ENCODE data around the gene KCNH8. TPM values are rescaled to one million over a fixed set of nuclear protein-coding genes. Genes with fewer than 3 reads are reported as not detected.

The KCNH8 gene
- total RNA-seq, 1 donor from 2014 or later, result 2.3 TPM

- no peak for TF ChIP-seq EZH2 (IDR thresholded peaks at IDR 0.05)
- no peak for TF ChIP-seq EZH2phosphoT487 (IDR thresholded peaks at IDR 0.05)
- TF ChIP-seq CTCF (IDR thresholded peaks at IDR 0.05), result no peak
- DNase-seq (ENCODE audit: low spot score), result no peak
- H4K20me1 ChIP-seq (ENCODE audit: low read depth), result no peaks in the 10 kb centered on the region
- H3K36me3 ChIP-seq, result no peaks in the 10 kb centered on the region
- no peak overlapping the region for H3K9ac ChIP-seq
- Mint-ChIP-seq H3K27ac (no peak overlapping the region), H3K36me3 (no peaks in the 10 kb centered on the region), H3K27me3 (ENCODE audit: insufficient read depth, low read depth) (no peaks in the 10 kb centered on the region), H3K4me1 (no peaks in the 10 kb centered on the region), H3K9me3 (no peaks in the 10 kb centered on the region), H3K4me3 (no peak overlapping the region)
- no peaks in the 10 kb centered on the region for H3F3A ChIP-seq (ENCODE audit: low read depth)
- H3K79me2 ChIP-seq (ENCODE audit: low read depth), result no peaks in the 10 kb centered on the region
- H3K4me2 ChIP-seq, result no peak overlapping the region
- H3K27me3 ChIP-seq, result no peaks in the 10 kb centered on the region
- no peak overlapping the region for H3K27ac ChIP-seq
- H2AFZ ChIP-seq (replicated peaks), result no peak overlapping the region
- H3K4me1 ChIP-seq, result no peaks in the 10 kb centered on the region
- no peak overlapping the region for H3K4me3 ChIP-seq
- no peaks in the 10 kb centered on the region for H3K9me3 ChIP-seq (ENCODE audit: low read depth)
Measured at GRCh38 chr3:19506171-19506570, 357.9 kb downstream of the KCNH8 start.

- DNase-seq (ENCODE audit: low spot score), result no peak
- H3K36me3 Mint-ChIP-seq, result no peaks in the 10 kb centered on the region
- no peak overlapping the region for H3K27ac Mint-ChIP-seq
- Histone ChIP-seq H3K27ac (no peak overlapping the region), H3K9me3 (ENCODE audit: low read depth) (no peaks in the 10 kb centered on the region), H3K36me3 (no peaks in the 10 kb centered on the region), H3K9ac (no peak overlapping the region), H2AFZ (replicated peaks) (no peak overlapping the region), H4K20me1 (ENCODE audit: low read depth) (no peaks in the 10 kb centered on the region), H3F3A (ENCODE audit: low read depth) (no peaks in the 10 kb centered on the region), H3K4me2 (no peak overlapping the region), H3K4me3 (no peak overlapping the region), H3K4me1 (no peaks in the 10 kb centered on the region), H3K27me3 (no peaks in the 10 kb centered on the region), H3K79me2 (ENCODE audit: low read depth) (no peaks in the 10 kb centered on the region)
- H3K4me3 Mint-ChIP-seq, result no peak overlapping the region
- no peaks in the 10 kb centered on the region for H3K27me3 Mint-ChIP-seq (ENCODE audit: insufficient read depth, low read depth)
- no peak for TF ChIP-seq EZH2 (IDR thresholded peaks at IDR 0.05)
- TF ChIP-seq EZH2phosphoT487 (IDR thresholded peaks at IDR 0.05), result no peak
- no peak for TF ChIP-seq CTCF (IDR thresholded peaks at IDR 0.05)
- H3K9me3 Mint-ChIP-seq, result no peaks in the 10 kb centered on the region
- peaks cover 2% of the 10 kb centered on the region for H3K4me1 Mint-ChIP-seq
Measured at GRCh38 chr3:19522305-19522704, 374.0 kb downstream of the KCNH8 start.

GRCh38 chr3:19526071-19526470, 377.8 kb downstream of the KCNH8 start:
- no peak overlapping the region for H3K4me2 ChIP-seq
- no peak overlapping the region for H3K27ac Mint-ChIP-seq
- no peaks in the 10 kb centered on the region for H3K27me3 Mint-ChIP-seq (ENCODE audit: insufficient read depth, low read depth)
- no peaks in the 10 kb centered on the region for H3K36me3 Mint-ChIP-seq
- no peak overlapping the region for H3K27ac ChIP-seq
- no peaks in the 10 kb centered on the region for H3K36me3 ChIP-seq
- no peaks in the 10 kb centered on the region for H3K79me2 ChIP-seq (ENCODE audit: low read depth)
- H3K4me1 Mint-ChIP-seq, result peaks cover 5% of the 10 kb centered on the region
- no peaks in the 10 kb centered on the region for H3K9me3 ChIP-seq (ENCODE audit: low read depth)
- no peaks in the 10 kb centered on the region for H3K27me3 ChIP-seq
- no peaks in the 10 kb centered on the region for H3K9me3 Mint-ChIP-seq
- no peaks in the 10 kb centered on the region for H4K20me1 ChIP-seq (ENCODE audit: low read depth)
- H2AFZ ChIP-seq (replicated peaks), result no peak overlapping the region
- TF ChIP-seq CTCF (IDR thresholded peaks at IDR 0.05), result no peak
- no peak for TF ChIP-seq EZH2phosphoT487 (IDR thresholded peaks at IDR 0.05)
- TF ChIP-seq EZH2 (IDR thresholded peaks at IDR 0.05), result no peak
- H3F3A ChIP-seq (ENCODE audit: low read depth), result no peaks in the 10 kb centered on the region
- no peak overlapping the region for H3K9ac ChIP-seq
- no peaks in the 10 kb centered on the region for H3K4me1 ChIP-seq
- no peak overlapping the region for H3K4me3 Mint-ChIP-seq
- no peak overlapping the region for H3K4me3 ChIP-seq
- DNase-seq (ENCODE audit: low spot score), result no peak
